Measurements from ENCODE around the gene PGC.

The PGC gene

GRCh38 chr6:41733360-41733706, 13.9 kb downstream of the PGC start:
- Histone ChIP-seq H3K9ac (ENCODE audit: low read depth, low read length) (peak overlapping the region; percentile 57; the same call in 1 of the 2 replicates), H3K36me3 (ENCODE audit: insufficient read depth, low read length) (no peaks in the 10 kb centered on the region), H3K4me1 (ENCODE audit: insufficient read depth, low read length) (peaks cover 14% of the 10 kb centered on the region), H3K9me3 (ENCODE audit: control insufficient read depth, insufficient read depth, low read length) (no peaks in the 10 kb centered on the region)

GRCh38 chr6:41732591-41733359, 14.4 kb downstream of the PGC start:
- H3K9ac ChIP-seq (ENCODE audit: low read depth, low read length) = peak overlapping the region; percentile 57; the same call in 1 of the 2 replicates

GRCh38 chr6:41732149-41732548, 15.0 kb downstream of the PGC start:
- no peaks in the 10 kb centered on the region for H3K9me3 ChIP-seq (ENCODE audit: control insufficient read depth, insufficient read depth, low read length)
- H3K9ac ChIP-seq (ENCODE audit: low read depth, low read length) = no peak overlapping the region
- H3K4me1 ChIP-seq (ENCODE audit: insufficient read depth, low read length) = peaks cover 14% of the 10 kb centered on the region
- no peaks in the 10 kb centered on the region for H3K36me3 ChIP-seq (ENCODE audit: insufficient read depth, low read length)

More at GRCh38 chr6:41732591-41733359, 14.4 kb downstream of the PGC start:
- H3K4me1 ChIP-seq (ENCODE audit: insufficient read depth, low read length) = peaks cover 14% of the 10 kb centered on the region
- H3K9me3 ChIP-seq (ENCODE audit: control insufficient read depth, insufficient read depth, low read length) = no peaks in the 10 kb centered on the region
- no peaks in the 10 kb centered on the region for H3K36me3 ChIP-seq (ENCODE audit: insufficient read depth, low read length)

GRCh38 chr6:41731561-41732086, 15.6 kb downstream of the PGC start:
- no peak overlapping the region for H3K9ac ChIP-seq (ENCODE audit: low read depth, low read length)
- no peaks in the 10 kb centered on the region for H3K36me3 ChIP-seq (ENCODE audit: insufficient read depth, low read length)
- peaks cover 14% of the 10 kb centered on the region for H3K4me1 ChIP-seq (ENCODE audit: insufficient read depth, low read length)
- H3K9me3 ChIP-seq (ENCODE audit: control insufficient read depth, insufficient read depth, low read length) = no peaks in the 10 kb centered on the region

- H3K4me1 ChIP-seq (ENCODE audit: insufficient read depth, low read length) = peaks cover 11% of the 10 kb centered on the region
These were observed 16.4 kb downstream of the PGC start for GRCh38 chr6:41730531-41731436.

GRCh38 chr6:41729624-41730023, 17.6 kb downstream of the PGC start:
- H3K9me3 ChIP-seq (ENCODE audit: control insufficient read depth, insufficient read depth, low read length) = no peaks in the 10 kb centered on the region
- peaks cover 10% of the 10 kb centered on the region for H3K4me1 ChIP-seq (ENCODE audit: insufficient read depth, low read length)
- no peaks in the 10 kb centered on the region for H3K36me3 ChIP-seq (ENCODE audit: insufficient read depth, low read length)
- no peak overlapping the region for H3K9ac ChIP-seq (ENCODE audit: low read depth, low read length)

More at GRCh38 chr6:41730531-41731436, 16.4 kb downstream of the PGC start:
- Histone ChIP-seq H3K9me3 (ENCODE audit: control insufficient read depth, insufficient read depth, low read length) (no peaks in the 10 kb centered on the region), H3K36me3 (ENCODE audit: insufficient read depth, low read length) (no peaks in the 10 kb centered on the region), H3K9ac (ENCODE audit: low read depth, low read length) (no peak overlapping the region)

GRCh38 chr6:41728954-41729353, 18.2 kb downstream of the PGC start:
- H3K36me3 ChIP-seq (ENCODE audit: insufficient read depth, low read length) = no peaks in the 10 kb centered on the region
- H3K4me1 ChIP-seq (ENCODE audit: insufficient read depth, low read length) = peaks cover 11% of the 10 kb centered on the region
- H3K9ac ChIP-seq (ENCODE audit: low read depth, low read length) = no peak overlapping the region

GRCh38 chr6:41728073-41728936, 18.9 kb downstream of the PGC start:
- no peaks in the 10 kb centered on the region for H3K36me3 ChIP-seq (ENCODE audit: insufficient read depth, low read length)
- peaks cover 16% of the 10 kb centered on the region for H3K4me1 ChIP-seq (ENCODE audit: insufficient read depth, low read length)
- H3K9ac ChIP-seq (ENCODE audit: low read depth, low read length) = no peak overlapping the region

More at GRCh38 chr6:41728954-41729353, 18.2 kb downstream of the PGC start:
- no peaks in the 10 kb centered on the region for H3K9me3 ChIP-seq (ENCODE audit: control insufficient read depth, insufficient read depth, low read length)

GRCh38 chr6:41727705-41728072, 19.5 kb downstream of the PGC start:
- H3K4me1 ChIP-seq (ENCODE audit: insufficient read depth, low read length) = peaks cover 20% of the 10 kb centered on the region
- no peaks in the 10 kb centered on the region for H3K36me3 ChIP-seq (ENCODE audit: insufficient read depth, low read length)
- no peaks in the 10 kb centered on the region for H3K9me3 ChIP-seq (ENCODE audit: control insufficient read depth, insufficient read depth, low read length)
- H3K9ac ChIP-seq (ENCODE audit: low read depth, low read length) = no peak overlapping the region

More at GRCh38 chr6:41728073-41728936, 18.9 kb downstream of the PGC start:
- no peaks in the 10 kb centered on the region for H3K9me3 ChIP-seq (ENCODE audit: control insufficient read depth, insufficient read depth, low read length)

- Histone ChIP-seq H3K36me3 (ENCODE audit: insufficient read depth, low read length) (no peaks in the 10 kb centered on the region), H3K9ac (ENCODE audit: low read depth, low read length) (no peak overlapping the region), H3K4me1 (ENCODE audit: insufficient read depth, low read length) (peaks cover 18% of the 10 kb centered on the region), H3K9me3 (ENCODE audit: control insufficient read depth, insufficient read depth, low read length) (no peaks in the 10 kb centered on the region)
These were observed 20.3 kb downstream of the PGC start for GRCh38 chr6:41726876-41727275.

GRCh38 chr6:41724586-41725501, 22.4 kb downstream of the PGC start:
- H3K36me3 ChIP-seq (ENCODE audit: insufficient read depth, low read length) = no peaks in the 10 kb centered on the region
- H3K9me3 ChIP-seq (ENCODE audit: control insufficient read depth, insufficient read depth, low read length) = no peaks in the 10 kb centered on the region
- H3K9ac ChIP-seq (ENCODE audit: low read depth, low read length) = no peak overlapping the region
- peaks cover 18% of the 10 kb centered on the region for H3K4me1 ChIP-seq (ENCODE audit: insufficient read depth, low read length)

GRCh38 chr6:41724228-41724580, 23.0 kb downstream of the PGC start:
- no peak overlapping the region for H3K9ac ChIP-seq (ENCODE audit: low read depth, low read length)
- no peaks in the 10 kb centered on the region for H3K36me3 ChIP-seq (ENCODE audit: insufficient read depth, low read length)
- no peaks in the 10 kb centered on the region for H3K9me3 ChIP-seq (ENCODE audit: control insufficient read depth, insufficient read depth, low read length)
- H3K4me1 ChIP-seq (ENCODE audit: insufficient read depth, low read length) = peaks cover 15% of the 10 kb centered on the region

- Histone ChIP-seq H3K4me1 (ENCODE audit: insufficient read depth, low read length) (peaks cover 14% of the 10 kb centered on the region; the same call in 1 of the 2 replicates), H3K9me3 (ENCODE audit: control insufficient read depth, insufficient read depth, low read length) (no peaks in the 10 kb centered on the region), H3K36me3 (ENCODE audit: insufficient read depth, low read length) (no peaks in the 10 kb centered on the region), H3K9ac (ENCODE audit: low read depth, low read length) (no peak overlapping the region)
These were observed 23.5 kb downstream of the PGC start for GRCh38 chr6:41723530-41724227.
